ENCODE data around the gene SLTM.

DNA sequence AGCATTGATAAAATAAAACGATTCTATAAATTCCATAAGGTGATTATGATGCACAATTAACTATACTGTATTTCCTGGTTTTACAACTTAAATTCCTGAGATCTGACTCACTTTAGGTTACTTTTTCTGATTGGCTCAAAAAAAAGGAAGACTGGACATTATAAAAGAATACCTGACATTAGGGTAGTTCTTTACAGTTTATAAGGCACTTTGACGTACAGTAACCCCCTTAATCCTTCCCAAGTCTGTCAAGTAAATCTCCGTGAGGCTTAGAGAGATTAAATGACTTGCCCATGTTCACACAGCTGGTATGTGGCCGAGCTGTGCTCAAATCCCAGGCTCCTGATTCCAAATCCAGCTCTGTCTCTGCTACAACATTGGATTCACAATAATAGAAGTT lies 1.0 kb upstream of the SLTM start:
- TF ChIP-seq, protein P1, sequence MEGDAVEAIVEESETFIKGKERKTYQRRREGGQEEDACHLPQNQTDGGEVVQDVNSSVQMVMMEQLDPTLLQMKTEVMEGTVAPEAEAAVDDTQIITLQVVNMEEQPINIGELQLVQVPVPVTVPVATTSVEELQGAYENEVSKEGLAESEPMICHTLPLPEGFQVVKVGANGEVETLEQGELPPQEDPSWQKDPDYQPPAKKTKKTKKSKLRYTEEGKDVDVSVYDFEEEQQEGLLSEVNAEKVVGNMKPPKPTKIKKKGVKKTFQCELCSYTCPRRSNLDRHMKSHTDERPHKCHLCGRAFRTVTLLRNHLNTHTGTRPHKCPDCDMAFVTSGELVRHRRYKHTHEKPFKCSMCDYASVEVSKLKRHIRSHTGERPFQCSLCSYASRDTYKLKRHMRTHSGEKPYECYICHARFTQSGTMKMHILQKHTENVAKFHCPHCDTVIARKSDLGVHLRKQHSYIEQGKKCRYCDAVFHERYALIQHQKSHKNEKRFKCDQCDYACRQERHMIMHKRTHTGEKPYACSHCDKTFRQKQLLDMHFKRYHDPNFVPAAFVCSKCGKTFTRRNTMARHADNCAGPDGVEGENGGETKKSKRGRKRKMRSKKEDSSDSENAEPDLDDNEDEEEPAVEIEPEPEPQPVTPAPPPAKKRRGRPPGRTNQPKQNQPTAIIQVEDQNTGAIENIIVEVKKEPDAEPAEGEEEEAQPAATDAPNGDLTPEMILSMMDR (IDR thresholded peaks at IDR 0.05), result no peak
- no peak for TF ChIP-seq POLR2A (IDR thresholded peaks at IDR 0.05)
